HL-60/S4 treated with retinoic acid at 250 ng/mL for 4 days and 3 days (cell line): Measurements from ENCODE around the gene MAPRE2.

ENCODE experiments used
- in situ Hi-C: fragments of 300-500 bp; cut with MboI; formaldehyde crosslinking; loops from 2 replicates; pipeline ENCODE4 v1.7.0; 2022; ENCODE audit warnings: low sequenced_read_pairs

Gene MAPRE2

DNA sequence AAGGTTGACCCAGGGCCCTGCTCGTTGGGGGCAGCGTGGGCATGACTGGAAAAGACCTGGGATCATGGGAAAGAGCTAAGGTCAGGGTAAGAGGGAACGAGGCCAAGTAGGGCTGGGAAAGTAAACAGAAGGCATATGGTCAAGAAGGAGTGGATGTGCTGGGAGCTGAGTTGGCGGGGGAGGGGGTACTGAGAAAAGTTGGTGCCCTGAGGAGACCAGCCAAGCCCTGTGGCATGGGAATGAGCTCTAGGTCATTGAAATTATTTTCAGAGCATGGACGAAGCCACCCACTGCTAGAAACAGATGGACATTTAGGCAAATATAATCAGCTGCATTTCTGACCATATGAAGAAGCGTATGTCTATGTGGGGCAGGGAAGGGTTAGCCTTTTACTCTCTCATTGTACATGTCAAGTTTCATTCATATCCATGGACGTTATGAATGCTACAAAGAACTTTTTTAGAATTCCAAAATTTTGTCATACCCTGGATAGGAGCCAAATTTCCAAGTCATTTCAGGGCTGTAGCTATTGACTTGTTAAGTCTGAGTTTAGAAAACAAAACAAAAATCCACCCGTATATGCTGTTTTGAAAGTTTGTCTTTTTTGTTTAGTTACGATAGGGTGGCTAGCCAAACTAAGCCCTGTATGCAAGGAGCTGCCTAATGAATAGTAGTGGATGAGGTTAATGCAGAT is 19.1 kb downstream of the MAPRE2 start:
- in situ Hi-C loops, result no loop called here

DNA sequence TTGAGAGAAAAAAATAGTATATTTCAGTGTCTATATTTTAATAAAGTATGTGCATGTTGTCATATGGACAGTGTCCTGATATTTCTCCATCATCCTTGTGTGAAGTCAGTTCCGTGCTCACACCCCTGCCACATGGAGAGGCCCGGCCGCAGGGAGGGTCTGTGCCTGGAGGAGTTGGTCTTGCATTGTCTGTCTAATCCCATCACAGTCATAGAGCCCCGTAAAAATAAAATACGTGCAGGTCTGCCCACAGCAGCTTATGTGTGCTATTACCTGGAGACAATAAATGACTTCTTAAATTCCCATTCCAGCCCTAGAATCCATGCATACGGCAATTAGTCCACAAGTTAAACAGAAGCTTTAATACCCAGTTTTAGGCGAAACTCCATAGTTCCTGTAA is 20.1 kb downstream of the MAPRE2 start:
- in situ Hi-C loops, result no loop called here

DNA sequence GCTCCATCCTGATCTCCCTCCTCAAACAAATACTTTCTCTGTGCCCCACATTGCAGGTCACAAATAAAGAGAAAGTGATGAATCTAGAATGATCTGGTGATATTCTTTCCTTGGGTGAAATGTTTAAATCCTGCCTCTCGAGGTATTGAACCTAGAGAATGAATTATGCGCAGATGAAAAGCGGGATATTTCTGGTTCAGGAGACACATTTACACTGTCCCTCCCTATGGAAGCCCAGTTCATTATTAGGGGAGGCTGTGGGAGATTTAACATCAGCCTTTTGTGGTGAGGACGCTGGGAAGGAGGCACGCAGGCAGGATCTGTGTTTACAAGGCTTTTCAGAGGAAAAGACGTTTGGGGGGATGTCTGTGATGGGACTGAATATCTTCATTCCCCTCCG is 20.6 kb downstream of the MAPRE2 start:
- in situ Hi-C loops, result no loop called here

DNA sequence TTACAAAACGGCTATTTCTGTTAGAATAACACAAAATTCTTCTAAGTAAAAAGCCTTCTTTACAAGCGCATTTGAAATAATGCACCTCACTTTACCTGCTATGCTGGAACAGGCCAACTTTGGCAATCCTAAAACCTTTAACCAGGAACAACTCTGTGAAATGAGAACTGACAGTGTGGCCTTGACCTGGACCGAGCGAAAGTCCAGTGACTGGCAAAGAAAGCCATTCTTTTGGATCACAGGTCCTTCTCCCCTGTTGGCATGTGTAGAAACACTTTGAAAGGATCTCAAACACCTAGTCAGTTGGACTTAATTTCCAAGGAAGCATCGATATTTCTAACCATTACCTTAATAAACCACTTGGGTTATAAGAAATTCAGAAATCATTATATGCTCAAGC is 21.2 kb downstream of the MAPRE2 start:
- in situ Hi-C loops, result no loop called here

DNA sequence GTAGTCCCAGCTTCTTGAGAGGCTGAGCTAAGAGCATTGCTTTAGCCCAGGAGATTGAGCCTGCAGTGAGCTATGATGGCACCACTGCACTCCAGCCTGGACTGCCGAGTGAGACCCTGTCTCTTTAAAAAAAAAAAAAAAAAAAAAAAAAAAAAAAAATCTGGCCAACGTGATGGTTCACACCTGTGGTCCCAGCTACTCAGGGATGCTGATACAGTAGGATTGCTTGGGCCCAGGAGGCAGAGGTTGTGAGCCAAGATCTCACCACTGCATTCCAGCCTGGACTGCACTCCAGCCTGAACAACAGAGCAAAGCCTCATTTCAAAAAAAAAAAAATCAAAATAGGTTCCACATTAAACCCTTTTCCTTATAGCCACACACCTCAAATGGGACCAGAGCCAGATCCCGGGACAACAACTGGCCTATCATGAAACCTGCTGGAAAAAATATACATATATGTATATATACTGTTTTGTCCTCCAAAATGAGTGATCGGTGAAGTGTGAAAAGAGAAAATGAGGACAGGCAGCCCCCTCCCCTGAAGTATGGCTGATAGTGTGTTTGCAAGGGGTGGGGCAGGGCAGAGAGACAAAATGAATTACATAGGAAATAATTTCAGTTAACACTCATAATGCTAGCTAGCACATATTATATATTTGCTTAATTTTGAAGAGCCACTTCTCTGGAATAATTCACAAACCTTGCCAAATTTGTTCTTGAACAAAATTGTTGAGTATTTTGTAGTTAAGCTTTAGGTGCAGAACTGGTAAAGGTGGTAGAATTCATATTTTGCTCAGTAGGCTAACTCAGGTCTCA is 22.9 kb downstream of the MAPRE2 start:
- in situ Hi-C loops, result no loop called here

DNA sequence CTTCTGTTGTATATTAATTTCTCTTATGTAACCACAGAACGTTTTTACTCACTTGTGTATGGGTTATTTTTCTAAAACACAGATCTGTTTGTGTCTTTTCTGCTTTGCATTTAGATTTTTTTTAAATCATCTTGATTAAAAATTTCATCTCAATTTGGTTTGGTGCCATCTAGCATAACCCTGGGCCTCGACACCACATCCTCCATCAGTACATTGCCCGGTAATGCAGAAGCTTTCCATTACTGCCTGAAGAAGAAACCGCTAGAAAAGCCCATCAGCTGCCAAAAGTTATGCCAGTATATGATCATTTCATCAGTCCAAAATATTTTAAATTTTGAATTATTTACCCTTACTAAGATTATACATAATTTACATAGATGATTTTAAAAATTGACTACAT is 26.2 kb downstream of the MAPRE2 start:
- in situ Hi-C loops, result no loop called here

DNA sequence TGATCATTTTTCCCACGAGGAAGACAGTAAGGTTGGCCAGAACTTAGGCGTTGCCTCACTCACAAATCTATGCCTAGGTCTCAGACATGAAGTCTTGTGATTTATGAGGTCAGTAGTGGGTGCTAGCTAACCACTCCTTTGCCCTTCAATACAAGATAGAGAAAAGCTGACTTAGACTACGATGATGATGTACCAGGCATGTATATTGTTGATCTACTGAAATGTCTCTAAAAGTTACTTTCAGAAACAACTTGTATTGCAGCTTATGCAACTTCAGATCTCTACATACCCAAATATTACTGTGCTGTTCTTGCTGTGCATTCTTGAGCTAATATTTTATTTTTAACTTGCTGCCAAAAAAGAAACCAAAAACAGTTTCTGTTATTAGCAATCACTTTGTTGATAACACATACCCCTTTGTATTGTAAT is 30.6 kb downstream of the MAPRE2 start:
- in situ Hi-C loops, result no loop called here

DNA sequence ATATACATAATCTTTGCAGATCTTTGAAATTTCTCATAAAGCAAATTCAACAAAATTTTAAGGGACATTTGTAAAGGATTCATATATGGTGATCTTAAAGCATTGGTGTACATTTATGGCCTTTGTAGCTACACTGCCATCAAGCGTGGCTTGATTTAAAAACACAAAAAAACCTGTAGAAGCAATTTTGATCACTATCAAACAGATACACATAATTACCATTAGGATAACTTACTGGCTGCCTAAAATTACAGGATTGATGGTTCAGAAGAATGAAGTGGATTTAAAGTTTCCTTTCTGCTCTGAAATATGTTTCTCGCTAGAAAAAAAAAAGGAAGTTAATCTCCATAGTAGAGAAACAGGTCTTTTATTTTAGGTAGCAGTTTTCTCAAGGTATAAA is 31.4 kb downstream of the MAPRE2 start:
- in situ Hi-C loops, result no loop called here

DNA sequence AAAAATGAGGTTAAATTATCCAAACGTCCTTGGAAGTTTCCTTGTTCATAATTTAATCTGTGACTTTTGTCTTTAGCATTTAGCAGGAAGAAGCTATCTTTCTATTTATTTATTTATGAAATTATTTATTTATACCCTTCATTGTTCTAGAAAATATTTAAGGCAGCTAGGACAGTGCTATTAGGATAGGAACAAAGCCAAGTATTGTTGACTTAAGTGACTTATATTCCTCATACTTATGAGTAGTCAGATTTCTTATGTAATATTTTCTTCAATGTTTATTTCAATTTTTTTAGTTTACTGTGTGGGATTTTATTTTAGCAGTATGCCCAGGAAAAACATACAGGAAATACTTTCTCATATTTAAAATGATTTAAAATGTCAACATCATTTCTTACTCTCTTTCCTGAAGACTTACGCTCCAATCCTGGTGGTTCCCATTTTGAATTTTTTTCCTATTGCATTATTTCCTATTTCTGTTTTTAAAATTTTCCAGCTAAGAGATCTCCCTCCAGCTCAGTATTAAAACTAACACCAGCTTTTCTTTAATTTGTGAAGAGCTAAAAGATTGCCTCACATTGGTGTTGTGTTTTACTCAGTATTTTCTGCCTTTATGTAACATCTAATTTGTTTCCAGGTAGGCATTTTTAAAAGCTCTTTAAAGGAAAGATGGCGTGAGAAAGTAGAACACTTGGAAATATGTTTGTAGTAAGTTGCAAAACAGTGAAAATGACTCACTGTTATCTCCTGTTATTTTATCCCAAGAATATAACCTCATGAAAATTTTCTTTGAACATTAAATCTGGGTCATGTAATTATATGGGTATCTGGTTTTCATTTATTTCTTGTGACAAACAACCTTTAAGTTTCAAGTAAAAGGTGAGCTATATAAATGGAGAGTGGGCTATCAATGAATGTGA is 32.2 kb downstream of the MAPRE2 start:
- in situ Hi-C loops, result no loop called here

DNA sequence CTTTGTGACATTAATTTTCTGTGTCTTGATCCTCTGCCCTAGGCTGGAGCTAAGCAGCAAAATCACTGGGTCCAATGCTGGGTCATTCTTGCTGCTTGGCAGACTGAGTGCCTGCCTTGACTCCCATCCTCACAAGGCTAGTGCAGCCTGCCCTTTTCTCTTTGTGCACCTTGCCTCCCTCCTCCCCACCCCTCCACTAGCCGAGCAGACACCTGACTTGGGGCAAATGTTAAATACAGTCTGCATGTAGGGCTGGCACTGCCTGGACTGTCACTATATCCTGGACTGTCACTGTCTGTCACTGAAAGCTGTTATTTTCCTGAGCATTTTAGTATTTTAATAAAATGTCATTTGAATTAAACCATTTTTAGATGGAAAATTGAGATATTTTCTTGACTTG is 33.4 kb downstream of the MAPRE2 start:
- in situ Hi-C loops, result no loop called here

DNA sequence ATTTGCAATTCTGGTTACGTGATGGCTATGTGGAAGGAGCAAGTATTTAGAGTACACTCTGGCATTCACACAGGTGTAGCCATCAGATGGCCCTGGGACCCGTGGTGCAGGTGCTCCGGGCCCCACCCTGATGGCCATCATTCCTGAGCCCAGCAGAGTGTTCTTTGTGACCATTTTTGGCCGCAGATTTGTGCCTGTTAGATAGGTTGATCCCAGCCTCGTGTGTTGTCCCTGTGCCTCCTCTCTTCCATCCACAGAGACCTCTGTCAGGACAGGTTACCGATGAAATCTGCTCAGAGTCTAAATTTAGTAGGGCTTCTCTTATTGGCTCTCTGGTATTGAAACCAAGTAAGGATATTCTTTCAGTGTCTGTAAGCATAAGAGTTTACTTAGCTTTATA is 33.9 kb downstream of the MAPRE2 start:
- in situ Hi-C loops, result no loop called here

DNA sequence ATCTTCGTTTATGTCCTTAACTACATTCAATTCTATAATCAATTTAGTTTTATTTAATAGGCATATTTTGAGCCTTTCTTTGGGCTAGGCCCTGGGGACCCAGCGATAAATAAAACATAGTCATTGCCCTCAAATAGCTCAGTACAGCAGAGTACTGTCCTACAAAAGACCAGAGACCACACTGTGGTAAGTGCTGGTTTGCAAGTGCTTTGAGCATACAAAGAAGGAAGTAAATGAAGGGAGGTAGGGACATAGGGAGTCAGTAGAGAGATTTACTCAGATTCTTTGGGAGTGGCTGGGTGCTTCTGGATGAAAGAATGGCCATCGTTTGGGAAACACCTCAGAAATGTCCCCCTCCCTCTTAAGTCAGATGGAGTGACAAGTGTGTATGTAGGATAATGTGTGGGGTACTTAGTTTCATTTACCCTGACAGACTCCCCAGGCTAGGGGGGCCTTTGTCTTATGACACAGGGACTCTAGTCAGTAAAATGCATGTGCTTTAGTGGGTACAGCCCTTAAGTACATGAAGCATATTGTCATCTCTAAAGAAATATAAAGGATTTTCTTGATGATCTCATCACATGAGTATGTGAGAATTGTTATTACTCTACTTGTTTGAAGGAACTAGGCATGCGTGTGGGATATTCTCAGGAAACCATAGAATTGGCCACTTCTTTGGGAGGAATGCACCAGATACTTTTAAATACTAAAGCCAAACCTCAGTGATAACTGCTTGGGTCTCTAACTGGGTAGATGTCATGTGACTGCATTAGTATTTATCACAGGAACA is 35.1 kb downstream of the MAPRE2 start:
- in situ Hi-C loops, result no loop called here

DNA sequence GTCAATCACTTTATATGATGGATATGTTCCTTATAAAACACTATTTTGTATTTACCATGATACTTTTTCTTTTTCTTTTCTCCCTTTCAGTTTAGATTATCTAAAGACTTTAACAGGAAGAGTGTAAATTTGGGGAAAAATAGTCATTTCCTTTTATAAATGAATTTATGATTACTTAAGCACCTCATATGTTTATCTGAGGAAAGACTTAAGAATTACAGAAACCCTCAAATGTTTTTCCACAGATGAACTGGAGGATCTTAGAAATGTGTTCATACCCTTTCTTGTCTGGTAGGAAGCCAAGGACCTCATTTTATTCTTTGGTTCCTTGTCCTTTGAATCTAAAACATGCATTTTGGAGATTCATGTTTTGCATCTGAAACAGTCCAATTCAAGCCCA is 36.7 kb downstream of the MAPRE2 start:
- in situ Hi-C loops, result no loop called here

DNA sequence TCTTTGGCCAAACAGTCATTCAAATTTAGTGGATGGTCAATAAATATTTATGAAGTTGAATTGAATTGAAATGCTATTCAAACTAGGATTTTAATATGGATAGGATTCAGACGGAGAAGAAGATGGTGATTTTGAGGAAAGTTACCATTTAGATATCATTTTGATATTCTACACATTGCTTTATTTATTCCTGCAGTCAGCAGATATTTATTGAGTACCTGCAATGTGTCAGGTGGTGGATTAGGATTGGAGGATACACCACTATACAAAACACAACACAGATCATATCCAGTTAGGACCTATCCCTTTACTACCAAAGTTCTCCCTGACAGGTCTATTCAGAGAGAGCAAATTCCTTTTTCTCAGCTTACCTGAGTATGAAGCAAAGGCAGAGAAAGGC is 38.8 kb downstream of the MAPRE2 start:
- in situ Hi-C loops, result no loop called here

DNA sequence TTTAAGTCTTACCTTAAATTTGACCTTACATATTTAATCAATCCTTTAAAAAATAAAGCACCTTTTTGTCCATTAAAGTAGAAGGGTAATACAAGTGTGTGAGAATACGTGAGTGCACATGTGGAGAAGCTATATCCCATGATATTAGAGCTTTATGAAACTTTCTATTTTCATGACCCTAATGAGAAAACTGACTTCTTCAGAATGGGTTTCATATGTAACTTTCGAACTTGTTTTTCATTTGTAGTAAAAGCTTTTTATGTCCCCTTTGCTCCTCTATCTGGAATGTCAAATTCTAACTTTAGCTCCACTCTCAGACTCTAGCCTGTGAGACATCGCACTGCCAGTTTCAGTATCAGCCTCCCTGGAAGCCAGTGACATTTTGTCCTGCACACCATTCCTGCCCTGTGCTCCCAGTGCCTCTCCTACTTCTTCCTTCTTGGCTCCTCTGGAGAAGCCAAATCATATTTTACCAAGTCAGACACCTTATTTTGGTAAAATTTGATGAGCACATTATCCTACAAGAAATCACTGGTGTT is 42.0 kb downstream of the MAPRE2 start:
- in situ Hi-C loops, result no loop called here

DNA sequence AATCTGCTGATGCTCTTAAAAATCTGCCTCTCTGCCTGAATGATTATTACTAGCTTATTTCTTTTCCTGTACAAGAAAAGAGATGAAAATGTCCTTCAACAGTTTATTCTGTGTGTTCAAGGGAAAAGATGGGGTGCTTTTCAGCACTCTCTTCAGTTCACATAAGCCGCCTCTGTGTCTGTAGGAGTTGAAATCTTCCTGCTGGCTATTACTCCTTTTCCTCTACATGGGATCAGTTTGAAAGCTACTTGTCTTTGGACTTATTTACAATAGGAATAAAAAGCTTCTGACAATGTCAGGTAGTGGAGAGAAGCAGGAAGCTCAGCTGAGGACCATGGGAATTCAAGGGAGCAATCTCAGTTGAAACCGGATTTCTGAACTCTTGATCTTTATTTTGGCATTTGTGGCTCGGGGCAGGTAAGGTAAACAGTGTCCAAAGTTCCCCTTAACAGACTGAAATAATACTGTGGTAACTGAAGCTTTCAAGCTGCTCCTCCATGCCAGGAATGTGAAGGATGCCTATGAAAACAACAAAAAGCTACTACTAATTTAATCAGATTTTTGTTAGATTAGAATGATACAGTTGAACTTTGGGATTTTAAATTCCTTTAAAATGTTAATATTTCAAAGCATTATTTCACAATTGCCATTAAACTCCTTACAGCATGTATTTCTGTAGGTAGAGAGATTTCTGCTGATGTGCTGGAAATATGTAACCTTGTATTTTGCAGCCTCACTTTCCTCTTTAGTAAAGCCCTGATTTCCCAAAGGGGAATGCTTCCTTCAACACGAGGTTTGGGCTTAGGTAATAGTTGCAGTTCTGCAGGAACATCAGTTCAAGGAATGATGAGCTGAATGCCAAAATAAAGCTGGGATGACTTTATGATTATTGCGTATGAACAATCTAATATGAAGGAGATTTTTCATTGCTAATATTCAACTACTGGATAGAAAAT is 43.6 kb downstream of the MAPRE2 start:
- in situ Hi-C loops, result no loop called here

DNA sequence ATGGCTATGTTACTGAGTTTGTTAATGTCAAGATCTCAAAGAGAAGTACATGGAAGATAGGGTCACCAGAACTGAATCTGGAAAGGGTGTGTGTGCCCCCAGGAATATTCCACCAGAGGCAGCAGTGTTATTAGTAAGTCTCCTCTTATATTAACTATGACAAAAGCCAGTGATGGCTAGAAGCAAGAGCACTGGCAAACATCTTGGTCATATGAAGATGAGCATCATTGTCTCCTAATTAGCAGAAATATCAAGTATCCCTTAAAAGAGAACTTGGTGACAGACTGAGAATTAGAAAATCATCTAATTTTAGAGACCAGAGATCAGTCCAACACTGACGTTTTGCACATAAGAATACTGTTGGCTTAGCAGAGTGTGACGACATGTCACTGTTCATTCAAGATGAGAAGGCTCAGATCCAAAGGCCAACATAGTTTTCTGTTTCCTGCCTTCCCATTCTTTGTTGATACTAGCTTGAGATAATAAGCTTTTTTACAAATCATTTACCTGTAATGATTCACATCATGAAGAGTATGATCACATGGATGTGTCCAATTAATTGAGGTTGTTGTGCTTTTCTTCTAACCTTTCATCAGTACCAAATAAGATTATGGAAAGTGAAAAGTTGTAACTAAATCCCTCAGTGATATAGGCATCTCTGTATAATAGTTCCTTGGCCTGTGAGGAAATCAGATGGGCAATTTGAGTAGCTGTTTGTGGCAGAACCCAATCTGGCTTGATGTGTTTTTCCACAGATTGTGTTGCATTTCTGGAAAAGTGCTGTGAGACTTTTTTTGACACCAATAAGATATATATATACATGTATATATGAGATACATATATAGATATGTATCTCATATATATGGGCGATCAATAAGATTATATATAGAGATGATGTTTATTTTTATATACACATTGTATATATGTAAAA is 44.5 kb downstream of the MAPRE2 start:
- in situ Hi-C loops, result no loop called here

DNA sequence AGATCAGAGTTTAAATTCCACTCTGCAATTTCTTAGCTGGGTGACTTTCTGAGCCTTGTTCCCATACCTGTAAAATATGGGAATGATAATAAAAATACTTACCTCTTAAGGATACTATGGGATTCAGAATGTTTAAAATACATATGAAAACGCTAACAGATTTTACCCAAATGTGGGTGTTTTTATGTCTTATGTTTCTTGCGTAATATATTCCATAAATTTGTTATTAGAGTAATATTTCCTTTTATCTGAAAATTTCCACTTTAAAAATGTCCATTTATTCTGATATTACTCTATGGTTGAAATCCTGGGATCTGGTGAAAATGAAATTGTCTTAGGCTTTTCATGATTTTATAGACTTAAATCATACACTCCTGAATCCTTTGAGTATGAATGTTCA is 45.5 kb downstream of the MAPRE2 start:
- in situ Hi-C loops, result no loop called here
